ENCODE results near the gene FAM13A.

FAM13A gene

GRCh38 chr4:88796545-88796944 is 260.4 kb downstream of the FAM13A start:
- ATAC-seq (ENCODE audit: low read depth): no peak
- no peaks in the 10 kb centered on the region for H3K27me3 ChIP-seq (ENCODE audit: insufficient read depth, poor library complexity, severe bottlenecking)
- TF ChIP-seq CTCF (IDR thresholded peaks at IDR 0.05; ENCODE audit: poor library complexity, severe bottlenecking): no peak

GRCh38 chr4:88794952-88795351 is 262.0 kb downstream of the FAM13A start:
- ATAC-seq (ENCODE audit: low read depth) (no peak), DNase-seq (ENCODE audit: low spot score) (no peak)
- no peak overlapping the region for H3K27ac ChIP-seq (ENCODE audit: poor library complexity, severe bottlenecking)
- H3K36me3 ChIP-seq (ENCODE audit: low read depth): no peaks in the 10 kb centered on the region
- no peak for TF ChIP-seq CTCF (IDR thresholded peaks at IDR 0.05; ENCODE audit: poor library complexity, severe bottlenecking)
- H3K4me1 ChIP-seq (ENCODE audit: insufficient read depth, poor library complexity, severe bottlenecking): peaks cover 7% of the 10 kb centered on the region
- H3K9me3 ChIP-seq (ENCODE audit: severe bottlenecking): no peaks in the 10 kb centered on the region
- no peaks in the 10 kb centered on the region for H3K27me3 ChIP-seq (ENCODE audit: insufficient read depth, poor library complexity, severe bottlenecking)
- no peak overlapping the region for H3K4me3 ChIP-seq (ENCODE audit: severe bottlenecking)

More at GRCh38 chr4:88796545-88796944, 260.4 kb downstream of the FAM13A start:
- DNase-seq (ENCODE audit: low spot score): no peak
- Histone ChIP-seq H3K4me1 (ENCODE audit: insufficient read depth, poor library complexity, severe bottlenecking) (peaks cover 7% of the 10 kb centered on the region), H3K4me3 (ENCODE audit: severe bottlenecking) (no peak overlapping the region), H3K36me3 (ENCODE audit: low read depth) (no peaks in the 10 kb centered on the region), H3K9me3 (ENCODE audit: severe bottlenecking) (no peaks in the 10 kb centered on the region), H3K27ac (ENCODE audit: poor library complexity, severe bottlenecking) (no peak overlapping the region)

- Histone ChIP-seq H3K9me3 (ENCODE audit: severe bottlenecking) (no peaks in the 10 kb centered on the region), H3K4me3 (ENCODE audit: severe bottlenecking) (no peak overlapping the region), H3K4me1 (ENCODE audit: insufficient read depth, poor library complexity, severe bottlenecking) (peaks cover 7% of the 10 kb centered on the region), H3K27ac (ENCODE audit: poor library complexity, severe bottlenecking) (no peak overlapping the region), H3K27me3 (ENCODE audit: insufficient read depth, poor library complexity, severe bottlenecking) (no peaks in the 10 kb centered on the region), H3K36me3 (ENCODE audit: low read depth) (no peaks in the 10 kb centered on the region)
- DNase-seq (ENCODE audit: low spot score) (no peak), ATAC-seq (ENCODE audit: low read depth) (no peak)
- no peak for TF ChIP-seq CTCF (IDR thresholded peaks at IDR 0.05; ENCODE audit: poor library complexity, severe bottlenecking)
Observed at GRCh38 chr4:88794087-88794690, 262.8 kb downstream of the FAM13A start.

- H3K4me1 ChIP-seq (ENCODE audit: insufficient read depth, poor library complexity, severe bottlenecking): peaks cover 7% of the 10 kb centered on the region
- no peaks in the 10 kb centered on the region for H3K36me3 ChIP-seq (ENCODE audit: low read depth)
- no peak overlapping the region for H3K4me3 ChIP-seq (ENCODE audit: severe bottlenecking)
- no peak for TF ChIP-seq CTCF (IDR thresholded peaks at IDR 0.05; ENCODE audit: poor library complexity, severe bottlenecking)
- peak overlapping the region; percentile 26 for H3K27ac ChIP-seq (ENCODE audit: poor library complexity, severe bottlenecking)
- H3K27me3 ChIP-seq (ENCODE audit: insufficient read depth, poor library complexity, severe bottlenecking): no peaks in the 10 kb centered on the region
- DNase-seq (ENCODE audit: low spot score): no peak
- no peaks in the 10 kb centered on the region for H3K9me3 ChIP-seq (ENCODE audit: severe bottlenecking)
- ATAC-seq (ENCODE audit: low read depth): no peak
Observed at GRCh38 chr4:88793475-88793874, 263.5 kb downstream of the FAM13A start.

- no peak overlapping the region for H3K4me3 ChIP-seq (ENCODE audit: severe bottlenecking)
- H3K9me3 ChIP-seq (ENCODE audit: severe bottlenecking): no peaks in the 10 kb centered on the region
- DNase-seq (ENCODE audit: low spot score) (no peak), ATAC-seq (ENCODE audit: low read depth) (peak; percentile 69)
- H3K36me3 ChIP-seq (ENCODE audit: low read depth): no peaks in the 10 kb centered on the region
- TF ChIP-seq CTCF (IDR thresholded peaks at IDR 0.05; ENCODE audit: poor library complexity, severe bottlenecking): no peak
- peaks cover 7% of the 10 kb centered on the region for H3K4me1 ChIP-seq (ENCODE audit: insufficient read depth, poor library complexity, severe bottlenecking)
- no peaks in the 10 kb centered on the region for H3K27me3 ChIP-seq (ENCODE audit: insufficient read depth, poor library complexity, severe bottlenecking)
- H3K27ac ChIP-seq (ENCODE audit: poor library complexity, severe bottlenecking): peak overlapping the region; percentile 26
Observed at GRCh38 chr4:88792821-88793220, 264.2 kb downstream of the FAM13A start.
